ENCODE measurements around the gene TMEM167B. TPM values are rescaled to one million over a fixed set of nuclear protein-coding genes. Genes with fewer than 3 reads are reported as not detected.

The TMEM167B gene
- total and polyA plus RNA-seq, 2 donors from 2014 or later: 24.7 to 39.4 TPM

GRCh38 chr1:109116286-109116685 lies 25.7 kb downstream of the TMEM167B start:
- Histone ChIP-seq H3K27me3 (ENCODE audit: control insufficient read depth, insufficient read depth, low read length) (peaks cover 16% of the 10 kb centered on the region), H3K27ac (ENCODE audit: low read depth in 2 of 2, low read length in 2 of 2) (no peak overlapping the region), H3K4me1 (ENCODE audit: control insufficient read depth in 2 of 3, insufficient read depth in 2 of 3, low read depth in 1 of 3, low read length in 3 of 3) (peaks cover 0 to 13% (median 6%) of the 10 kb centered on the region in 3 donors), H3K4me3 (ENCODE audit: low read length in 3 of 3) (no peak overlapping the region), H3K9me3 (ENCODE audit: control insufficient read depth in 2 of 3, insufficient read depth in 1 of 3, low read length in 3 of 3) (no peaks in the 10 kb centered on the region), H3K36me3 (ENCODE audit: control insufficient read depth in 2 of 3, insufficient read depth in 3 of 3, low read length in 3 of 3) (no peaks in the 10 kb centered on the region), H3K9ac (ENCODE audit: low read length in 3 of 3) (no peak overlapping the region)
- intact Hi-C loops (cut with DNase I): no loop called here
- FAIRE-seq (no peak), DNase-seq (no peak)
- TF ChIP-seq CTCF (IDR thresholded peaks at IDR 0.05; ENCODE audit: borderline replicate concordance, extremely low read depth, insufficient read depth): no peak

- peaks cover 0 to 5% (median 0%) of the 10 kb centered on the region in 3 donors for H3K4me1 ChIP-seq (ENCODE audit: control insufficient read depth in 2 of 3, insufficient read depth in 2 of 3, low read depth in 1 of 3, low read length in 3 of 3)
- no peak for FAIRE-seq
Observed at GRCh38 chr1:109118089-109118488, 27.5 kb downstream of the TMEM167B start.

GRCh38 chr1:109120356-109120755 lies 29.8 kb downstream of the TMEM167B start:
- H3K9ac ChIP-seq (ENCODE audit: low read length in 3 of 3): no peak overlapping the region

More at GRCh38 chr1:109118089-109118488, 27.5 kb downstream of the TMEM167B start:
- no peaks in the 10 kb centered on the region for H3K36me3 ChIP-seq (ENCODE audit: control insufficient read depth in 2 of 3, insufficient read depth in 3 of 3, low read length in 3 of 3)
- intact Hi-C loops (cut with DNase I): no loop called here
- peaks cover 16% of the 10 kb centered on the region for H3K27me3 ChIP-seq (ENCODE audit: control insufficient read depth, insufficient read depth, low read length)
- no peaks in the 10 kb centered on the region for H3K9me3 ChIP-seq (ENCODE audit: control insufficient read depth in 2 of 3, insufficient read depth in 1 of 3, low read length in 3 of 3)
- DNase-seq: no peak
- no peak overlapping the region for H3K27ac ChIP-seq (ENCODE audit: low read depth in 2 of 2, low read length in 2 of 2)
- no peak overlapping the region for H3K9ac ChIP-seq (ENCODE audit: low read length in 3 of 3)
- no peak for TF ChIP-seq CTCF (IDR thresholded peaks at IDR 0.05; ENCODE audit: borderline replicate concordance, extremely low read depth, insufficient read depth)
- H3K4me3 ChIP-seq (ENCODE audit: low read length in 3 of 3): no peak overlapping the region

More at GRCh38 chr1:109120356-109120755, 29.8 kb downstream of the TMEM167B start:
- DNase-seq (no peak), FAIRE-seq (no peak)
- Histone ChIP-seq H3K4me1 (ENCODE audit: control insufficient read depth in 2 of 3, insufficient read depth in 2 of 3, low read depth in 1 of 3, low read length in 3 of 3) (no peaks in the 10 kb centered on the region), H3K27ac (ENCODE audit: low read depth in 2 of 2, low read length in 2 of 2) (no peak overlapping the region), H3K4me3 (ENCODE audit: low read length in 3 of 3) (no peak overlapping the region), H3K27me3 (ENCODE audit: control insufficient read depth, insufficient read depth, low read length) (no peaks in the 10 kb centered on the region), H3K36me3 (ENCODE audit: control insufficient read depth in 2 of 3, insufficient read depth in 3 of 3, low read length in 3 of 3) (no peaks in the 10 kb centered on the region), H3K9me3 (ENCODE audit: control insufficient read depth in 2 of 3, insufficient read depth in 1 of 3, low read length in 3 of 3) (no peaks in the 10 kb centered on the region)
- no peak for TF ChIP-seq CTCF (IDR thresholded peaks at IDR 0.05; ENCODE audit: borderline replicate concordance, extremely low read depth, insufficient read depth)
- intact Hi-C loops (cut with DNase I): no loop called here

Data from kidney (tissue), 14 donors.